TTC549 (cell line): ENCODE measurements around the gene UBE2N.
"Not testable (repeated sequence)": the region's sequence is repeated elsewhere in the genome, so short reads cannot be mapped to it uniquely, and the experiment has no call there.

Experiments
- FAIRE-seq: peaks from 2 replicates; lab custom pipeline; 2012; peaks lifted over from hg19 to GRCh38; lab: Jason Lieb, UNC

Gene UBE2N

GRCh38 chr12:93411060-93411459, 30.7 kb downstream of the UBE2N start:
- not testable (repeated sequence) for FAIRE-seq

DNA sequence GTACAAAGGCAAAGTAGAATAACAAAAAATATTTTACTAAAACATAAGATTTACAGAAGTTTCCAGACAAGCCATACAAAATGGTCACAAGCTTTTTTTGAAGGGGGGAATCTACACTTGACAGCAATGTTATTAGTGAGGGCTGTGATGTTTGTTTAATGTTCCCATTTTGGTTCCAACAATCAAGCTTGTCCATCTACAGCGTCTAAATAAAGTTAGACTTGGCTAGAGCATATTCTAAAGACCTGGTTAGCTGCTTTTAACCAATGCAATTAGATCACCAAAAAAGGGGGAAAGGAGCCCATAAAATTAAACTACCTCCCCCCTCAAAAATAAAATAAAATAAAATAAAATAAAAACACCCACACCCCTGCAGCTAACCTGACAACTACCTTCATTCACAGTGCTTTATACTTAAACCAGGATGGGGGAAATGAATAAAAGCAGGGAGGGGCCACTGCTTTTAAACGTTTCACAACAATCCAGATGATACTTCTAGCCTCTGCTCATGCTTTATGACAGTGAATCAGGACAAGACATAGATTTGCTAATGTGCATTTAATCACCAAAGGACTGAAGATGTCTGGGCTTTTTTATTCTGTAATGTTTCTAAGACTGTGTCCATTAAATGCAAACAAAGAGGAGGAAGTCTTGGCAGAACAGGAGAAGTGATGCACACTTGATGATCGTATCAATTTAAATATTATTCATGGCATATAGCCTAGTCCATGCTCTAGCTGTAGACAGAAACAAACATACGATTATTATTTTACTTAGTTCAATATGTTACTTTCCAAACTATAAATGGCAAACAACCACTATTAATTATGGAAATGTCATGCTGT, 32.2 kb downstream of the UBE2N start:
- not testable (repeated sequence) for FAIRE-seq

DNA sequence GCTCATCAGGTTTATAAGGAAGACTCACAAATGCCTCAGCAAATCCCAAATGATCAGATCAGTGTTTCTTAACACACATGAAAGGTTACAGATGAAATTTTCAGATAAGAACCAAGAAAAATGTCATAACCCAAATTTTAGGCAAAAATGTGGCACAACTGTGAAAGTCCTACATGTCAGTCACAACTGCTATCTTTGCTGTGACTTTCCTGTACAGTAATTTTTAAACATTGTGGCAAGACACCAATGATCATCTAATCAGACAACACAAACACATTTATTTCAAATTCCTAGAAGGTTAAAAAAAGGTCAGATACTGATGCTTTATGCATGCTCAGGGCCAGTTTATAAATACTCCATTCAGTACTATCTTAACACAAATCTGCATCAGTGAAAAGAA, 32.9 kb downstream of the UBE2N start:
- FAIRE-seq: no peak

GRCh38 chr12:93407963-93408283, 33.8 kb downstream of the UBE2N start:
- no peak for FAIRE-seq

DNA sequence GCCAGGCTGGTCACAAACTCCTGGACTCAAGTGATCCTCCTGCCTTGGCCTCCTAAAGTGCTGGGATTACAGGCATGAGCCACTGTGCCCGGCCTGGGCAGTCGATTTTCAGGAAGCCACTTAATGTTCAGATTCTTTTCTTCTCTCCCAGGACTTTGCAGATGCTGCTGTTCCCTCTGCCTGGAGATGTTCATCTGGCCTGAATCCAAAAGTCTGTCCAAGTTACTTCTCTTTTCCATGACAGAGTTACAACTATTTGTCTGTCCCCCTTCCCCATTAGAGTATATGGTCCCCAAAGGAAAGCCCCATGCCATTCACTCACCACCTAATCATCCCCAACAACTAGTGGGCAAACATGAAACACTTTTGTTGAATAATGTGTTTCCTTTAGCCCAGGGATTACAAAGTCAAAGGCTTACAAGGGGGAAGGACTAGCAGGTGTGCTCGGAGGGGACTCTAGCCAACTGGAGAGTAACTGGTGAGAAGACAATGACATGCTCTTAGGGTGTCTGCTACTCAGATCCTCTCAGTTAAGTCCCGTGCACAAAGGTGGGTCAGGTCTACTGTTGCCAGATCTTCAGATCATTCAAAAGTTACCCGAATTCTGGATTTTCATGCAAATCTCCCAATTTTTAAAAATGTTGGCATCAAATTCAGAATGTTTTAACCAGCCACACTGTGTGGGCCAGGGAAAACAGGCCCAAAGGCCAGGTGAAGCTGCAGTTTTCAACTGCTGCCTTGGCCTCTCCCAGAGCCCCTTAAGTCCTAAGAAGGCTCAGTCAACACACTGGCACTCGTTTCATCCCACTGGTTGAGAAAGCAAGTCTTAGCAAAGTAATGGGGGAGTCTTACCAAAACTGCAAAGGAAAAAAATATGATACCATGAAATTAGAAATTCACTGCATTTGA, 34.4 kb downstream of the UBE2N start:
- no peak for FAIRE-seq

DNA sequence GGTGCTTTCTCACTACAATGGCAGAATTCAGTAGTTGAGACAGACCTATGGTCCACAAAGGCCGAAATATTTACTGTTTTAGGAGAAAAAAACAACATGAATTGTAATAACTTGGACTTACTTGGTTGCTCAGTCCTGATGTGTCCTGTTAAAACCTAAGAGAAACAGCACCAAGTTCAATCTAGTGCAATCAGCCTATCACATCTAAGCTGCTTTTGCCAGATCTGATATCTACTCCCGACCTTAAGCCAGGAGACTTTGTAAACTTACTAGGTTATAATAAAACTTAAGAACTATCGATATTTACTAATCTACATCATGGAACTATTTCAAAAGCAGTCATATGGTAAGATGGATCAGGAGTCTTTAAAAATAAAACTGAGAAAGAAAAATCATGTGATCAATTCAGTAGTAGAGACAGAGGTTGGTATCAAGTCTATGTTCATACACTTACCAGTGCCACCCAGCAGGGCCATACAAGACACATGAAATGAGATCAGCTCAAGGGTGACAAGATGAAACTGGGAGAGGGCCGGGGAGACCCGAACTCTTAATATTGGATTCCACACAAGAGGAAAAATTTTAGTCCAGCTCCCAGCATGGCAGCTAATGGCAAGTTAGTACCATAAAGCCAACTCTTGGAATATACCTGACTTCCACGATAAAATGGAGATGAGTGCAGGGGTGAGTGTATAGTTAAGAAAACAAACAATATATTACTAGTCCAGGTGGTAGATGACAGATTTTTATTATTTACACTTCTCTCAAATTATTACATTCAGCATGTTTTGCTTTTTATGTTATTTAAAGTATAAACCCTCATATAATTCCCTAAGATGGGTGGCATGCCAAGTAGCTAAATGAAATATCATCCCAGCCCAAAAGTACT, 36.5 kb downstream of the UBE2N start:
- no peak for FAIRE-seq

GRCh38 chr12:93403988-93404803, 37.6 kb downstream of the UBE2N start:
- no peak for FAIRE-seq

DNA sequence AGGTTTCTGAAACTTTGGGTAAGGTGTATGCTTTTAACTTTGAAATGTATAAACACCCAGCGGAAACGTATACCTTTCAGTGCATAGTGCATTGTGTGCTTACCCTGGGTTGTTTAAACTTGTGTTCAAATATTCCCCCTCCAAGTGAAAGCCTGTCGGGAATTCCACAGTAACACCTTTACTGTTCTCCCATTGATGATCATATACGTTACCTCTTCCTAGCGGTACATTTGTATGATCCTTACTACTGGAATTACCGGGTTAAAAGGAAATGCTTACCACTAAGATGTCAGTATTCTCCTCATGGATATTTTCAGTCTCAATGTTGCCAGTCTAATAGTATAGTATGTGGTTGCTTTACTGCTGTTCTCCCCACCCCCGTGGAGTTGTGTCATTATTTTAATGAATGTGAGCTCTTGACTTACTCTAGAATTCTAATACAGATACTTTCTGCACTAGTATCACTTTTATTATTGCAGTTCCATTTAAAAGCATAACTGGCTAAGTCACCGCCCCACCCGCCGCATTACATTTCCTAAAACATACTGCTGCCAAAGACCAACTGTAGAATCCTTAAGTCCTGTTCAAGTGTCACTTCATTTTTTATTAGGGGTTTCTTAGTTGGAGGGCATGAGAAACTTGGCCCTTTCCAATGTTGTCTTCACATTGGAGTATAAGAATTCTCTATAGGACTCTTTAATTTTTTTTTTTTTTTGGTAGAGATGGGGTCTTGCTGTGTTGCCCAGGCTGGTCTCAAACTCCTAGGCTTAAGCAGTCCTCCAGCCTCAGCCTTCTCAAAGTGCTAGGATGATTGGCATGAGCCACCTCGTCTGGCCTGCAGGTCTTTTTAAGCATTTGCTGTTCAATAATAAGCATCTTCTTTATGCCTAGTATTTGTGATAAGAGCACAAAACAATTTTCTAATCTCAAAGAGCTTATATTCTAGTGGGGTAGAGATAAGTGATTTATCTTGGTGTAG, 39.1 kb downstream of the UBE2N start:
- no peak for FAIRE-seq

GRCh38 chr12:93399183-93399863, 42.4 kb downstream of the UBE2N start:
- peak; percentile 100 for FAIRE-seq

GRCh38 chr12:93397412-93397811, 44.3 kb downstream of the UBE2N start:
- FAIRE-seq: no peak

- FAIRE-seq: no peak
Measured at GRCh38 chr12:93393425-93393824, 48.3 kb downstream of the UBE2N start.

GRCh38 chr12:93390549-93391297, 51.0 kb downstream of the UBE2N start:
- FAIRE-seq: no peak

DNA sequence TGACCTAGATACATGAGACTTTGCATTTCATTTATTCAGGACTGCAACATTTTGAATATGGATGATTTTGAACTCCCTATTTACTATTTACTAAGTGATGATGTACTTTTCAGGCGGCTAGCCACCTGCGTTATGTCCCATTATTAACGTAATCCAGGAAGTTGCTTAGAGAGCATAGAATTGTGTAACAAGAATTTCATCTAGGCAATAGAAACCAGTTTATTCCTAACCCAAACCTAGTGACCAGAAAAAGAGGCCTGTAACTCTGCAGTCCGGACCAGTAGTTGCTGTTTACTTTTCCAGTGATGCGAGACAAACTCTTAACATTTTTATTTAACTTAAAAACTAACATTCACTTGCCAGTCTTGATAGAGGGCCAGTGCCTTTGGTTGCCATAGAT, 51.7 kb downstream of the UBE2N start:
- no peak for FAIRE-seq

- FAIRE-seq: no peak
Measured at GRCh38 chr12:93387780-93388179, 54.0 kb downstream of the UBE2N start.

DNA sequence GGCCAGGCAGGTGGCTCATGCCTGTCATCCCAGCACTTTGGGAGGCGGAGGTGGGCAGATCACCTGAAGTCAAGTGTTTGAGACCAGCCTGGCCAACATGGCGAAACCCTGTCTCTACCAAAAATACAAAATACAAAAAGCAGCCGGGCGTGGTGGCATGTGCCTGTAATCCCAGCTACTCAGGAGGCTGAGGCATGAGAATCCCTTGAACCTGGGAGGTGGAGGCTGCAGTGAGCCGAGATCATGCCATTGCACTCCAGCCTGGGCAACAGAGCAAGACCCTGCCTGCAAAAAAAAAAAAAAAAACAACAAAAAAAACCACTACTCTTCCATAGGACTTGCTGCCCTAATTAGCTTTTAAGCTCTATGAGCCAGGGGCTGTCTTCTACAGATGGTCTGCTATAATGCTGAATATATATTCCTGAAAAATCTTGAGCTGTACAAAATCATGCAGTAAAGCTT, 59.7 kb downstream of the UBE2N start:
- FAIRE-seq: not testable (repeated sequence)

DNA sequence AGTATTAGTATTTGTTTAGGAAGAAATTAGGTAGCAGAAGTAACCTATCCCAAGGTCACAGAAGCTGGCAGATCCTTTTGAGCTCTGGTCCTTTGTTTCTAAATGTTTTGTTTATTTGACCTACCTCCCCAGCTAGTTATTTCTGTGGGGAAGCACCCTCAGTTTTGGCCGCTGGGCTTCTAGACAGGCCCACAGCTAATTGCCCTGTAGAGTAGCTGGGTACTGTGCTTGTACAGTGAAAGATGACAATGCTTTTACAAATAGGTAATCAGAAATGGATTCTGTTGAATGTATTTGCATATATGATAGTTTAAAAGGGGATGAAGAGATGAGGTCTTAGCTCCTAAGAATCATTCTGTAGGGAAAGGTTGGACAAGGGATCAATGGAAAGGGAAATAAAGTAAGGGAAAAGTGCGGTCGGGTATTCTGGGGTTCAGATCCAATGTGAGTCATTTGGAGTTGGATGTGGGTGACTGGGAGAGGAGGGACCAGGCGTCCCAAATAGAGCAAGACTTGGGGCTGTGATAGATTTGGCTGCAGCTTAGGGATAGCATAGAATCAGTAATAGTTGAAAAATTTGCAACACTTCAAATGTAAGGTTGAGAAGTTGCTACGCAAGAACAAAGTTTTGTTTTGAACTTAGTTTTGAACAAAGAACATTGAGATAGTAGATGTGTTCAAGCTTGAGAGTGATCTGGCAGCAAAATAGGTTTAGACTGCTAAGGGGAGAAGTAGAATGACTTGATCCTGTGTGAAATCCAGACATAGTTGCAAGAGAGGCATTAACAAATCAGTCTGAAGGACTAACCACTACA, 60.4 kb downstream of the UBE2N start:
- no peak for FAIRE-seq

DNA sequence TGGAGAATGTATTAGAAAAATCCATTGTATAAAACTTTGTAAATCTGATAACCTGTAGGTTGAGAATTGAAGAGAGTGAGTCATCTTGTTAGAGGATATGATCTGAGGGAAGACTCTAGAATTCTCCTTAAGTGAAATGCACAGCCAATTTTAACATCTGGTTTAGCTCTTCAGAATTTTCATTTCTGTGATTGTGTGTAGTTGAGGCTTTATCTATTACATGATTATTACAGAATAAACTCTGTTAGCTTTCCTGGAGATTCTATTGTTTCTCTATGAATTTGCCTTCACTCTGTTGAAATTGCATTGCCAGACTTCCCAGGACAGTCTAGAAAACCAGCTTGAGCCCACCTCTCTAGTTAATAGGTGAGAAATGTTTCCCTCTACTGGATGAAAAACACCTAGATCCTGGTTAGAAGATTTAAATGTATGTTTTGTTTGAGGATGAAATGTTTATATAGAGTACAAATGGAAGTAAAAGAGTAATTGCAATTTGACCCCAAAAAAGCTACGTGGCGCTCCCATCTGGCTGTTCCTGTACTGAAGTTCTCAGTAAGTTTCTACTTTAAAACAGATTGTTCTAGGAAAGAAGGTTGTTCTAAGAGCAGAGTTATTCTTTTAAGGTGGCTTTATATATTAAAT, 61.1 kb downstream of the UBE2N start:
- no peak for FAIRE-seq
